Activated CD4-positive, alpha-beta T cell treated with anti-CD3 and anti-CD28 coated beads, Interleukin-2, amount 50 U/mL, for 1 hour (primary cell): Measurements from ENCODE around the gene ADGRA1.

ENCODE experiments used
- DNase-seq: peaks from one replicate; pipeline ENCODE4 v3.0.0-alpha.2; 2020

ADGRA1 gene

GRCh38 chr10:133114726-133115452, 27.2 kb downstream of the ADGRA1 start:
- no peak for DNase-seq

- no peak for DNase-seq
These were observed 27.7 kb downstream of the ADGRA1 start for GRCh38 chr10:133115453-133115842.

GRCh38 chr10:133115976-133116375, 28.3 kb downstream of the ADGRA1 start:
- DNase-seq, result no peak

- no peak for DNase-seq
These were observed 28.7 kb downstream of the ADGRA1 start for GRCh38 chr10:133116455-133116854.

- no peak for DNase-seq
These were observed 29.4 kb downstream of the ADGRA1 start for GRCh38 chr10:133117036-133117687.

GRCh38 chr10:133117688-133118071, 30.0 kb downstream of the ADGRA1 start:
- no peak for DNase-seq

- no peak for DNase-seq
These were observed 33.8 kb downstream of the ADGRA1 start for GRCh38 chr10:133121479-133121878.

GRCh38 chr10:133122171-133122935, 34.6 kb downstream of the ADGRA1 start:
- DNase-seq, result no peak

- DNase-seq, result no peak
These were observed 35.5 kb downstream of the ADGRA1 start for GRCh38 chr10:133123050-133123745.

GRCh38 chr10:133123746-133124356, 36.1 kb downstream of the ADGRA1 start:
- no peak for DNase-seq

- no peak for DNase-seq
These were observed 36.9 kb downstream of the ADGRA1 start for GRCh38 chr10:133124357-133125211.

- DNase-seq, result no peak
These were observed 38.2 kb downstream of the ADGRA1 start for GRCh38 chr10:133125901-133126300.

- no peak for DNase-seq
These were observed 38.9 kb downstream of the ADGRA1 start for GRCh38 chr10:133126431-133127290.

GRCh38 chr10:133127291-133128125, 39.8 kb downstream of the ADGRA1 start:
- peak; percentile 30 for DNase-seq

- no peak for DNase-seq
These were observed 40.7 kb downstream of the ADGRA1 start for GRCh38 chr10:133128126-133129070.

- no peak for DNase-seq
These were observed 41.5 kb downstream of the ADGRA1 start for GRCh38 chr10:133129071-133129858.

GRCh38 chr10:133129859-133130495, 42.3 kb downstream of the ADGRA1 start:
- DNase-seq, result no peak
